ENCODE data around the gene CCT6B.
A peak's percentile ranks its signal among the peaks of the same experiment; 100 is the strongest.
"Not testable (repeated sequence)": the region's sequence is repeated elsewhere in the genome, so short reads cannot be mapped to it uniquely, and the experiment has no call there.

Gene CCT6B

GRCh38 chr17:34979650-34980352 lies 18.5 kb upstream of the CCT6B start:
- peaks cover 4% of the 10 kb centered on the region for H3K4me1 ChIP-seq (ENCODE audit: control insufficient read depth, insufficient read depth, low read length)
- peaks cover 23% of the 10 kb centered on the region for H3K36me3 ChIP-seq (ENCODE audit: control insufficient read depth, insufficient read depth, low read length)
- no peaks in the 10 kb centered on the region for H3K27me3 ChIP-seq (ENCODE audit: control insufficient read depth, insufficient read depth, low read length)
- peak overlapping the region; percentile 97; the same call in 1 of the 2 replicates for H3K27ac ChIP-seq (ENCODE audit: low read depth, low read length)
- peak overlapping the region; percentile 96 for H3K9ac ChIP-seq (ENCODE audit: low read length)
- no peaks in the 10 kb centered on the region for H3K9me3 ChIP-seq (ENCODE audit: control insufficient read depth, insufficient read depth, low read depth, low read length)
- peak overlapping the region; percentile 75 for H3K4me3 ChIP-seq (ENCODE audit: low read depth, low read length)

- H3K27ac ChIP-seq (ENCODE audit: low read depth, low read length): no peak overlapping the region
- H3K4me1 ChIP-seq (ENCODE audit: control insufficient read depth, insufficient read depth, low read length): peaks cover 4% of the 10 kb centered on the region
- H3K27me3 ChIP-seq (ENCODE audit: control insufficient read depth, insufficient read depth, low read length): no peaks in the 10 kb centered on the region
- peak overlapping the region; percentile 75; the same call in 1 of the 2 replicates for H3K4me3 ChIP-seq (ENCODE audit: low read depth, low read length)
- H3K9ac ChIP-seq (ENCODE audit: low read length): no peak overlapping the region
- no peaks in the 10 kb centered on the region for H3K9me3 ChIP-seq (ENCODE audit: control insufficient read depth, insufficient read depth, low read depth, low read length)
- H3K36me3 ChIP-seq (ENCODE audit: control insufficient read depth, insufficient read depth, low read length): peaks cover 19% of the 10 kb centered on the region
Observed at GRCh38 chr17:34979153-34979552, 17.9 kb upstream of the CCT6B start.

- H3K4me3 ChIP-seq (ENCODE audit: low read depth, low read length): no peak overlapping the region
- H3K9me3 ChIP-seq (ENCODE audit: control insufficient read depth, insufficient read depth, low read depth, low read length): no peaks in the 10 kb centered on the region
- no peak overlapping the region for H3K27ac ChIP-seq (ENCODE audit: low read depth, low read length)
- H3K4me1 ChIP-seq (ENCODE audit: control insufficient read depth, insufficient read depth, low read length): peaks cover 4% of the 10 kb centered on the region
- H3K9ac ChIP-seq (ENCODE audit: low read length): no peak overlapping the region
- H3K27me3 ChIP-seq (ENCODE audit: control insufficient read depth, insufficient read depth, low read length): no peaks in the 10 kb centered on the region
- no peaks in the 10 kb centered on the region for H3K36me3 ChIP-seq (ENCODE audit: control insufficient read depth, insufficient read depth, low read length)
Observed at GRCh38 chr17:34974794-34975785, 13.8 kb upstream of the CCT6B start.

- no peak overlapping the region for H3K9ac ChIP-seq (ENCODE audit: low read length)
- H3K27ac ChIP-seq (ENCODE audit: low read depth, low read length): no peak overlapping the region
Observed at GRCh38 chr17:34974179-34974578, 12.9 kb upstream of the CCT6B start.

GRCh38 chr17:34958438-34958837 lies 2.8 kb downstream of the CCT6B start:
- Histone ChIP-seq H3K27ac (ENCODE audit: low read depth, low read length) (no peak overlapping the region), H3K27me3 (ENCODE audit: control insufficient read depth, insufficient read depth, low read length) (peaks cover 12% of the 10 kb centered on the region), H3K4me1 (ENCODE audit: control insufficient read depth, insufficient read depth, low read length) (peaks cover 4% of the 10 kb centered on the region; the same call in 1 of the 2 replicates), H3K9me3 (ENCODE audit: control insufficient read depth, insufficient read depth, low read depth, low read length) (no peaks in the 10 kb centered on the region), H3K4me3 (ENCODE audit: low read depth, low read length) (no peak overlapping the region), H3K9ac (ENCODE audit: low read length) (no peak overlapping the region), H3K36me3 (ENCODE audit: control insufficient read depth, insufficient read depth, low read length) (peaks cover 1% of the 10 kb centered on the region)

More at GRCh38 chr17:34974179-34974578, 12.9 kb upstream of the CCT6B start:
- H3K9me3 ChIP-seq (ENCODE audit: control insufficient read depth, insufficient read depth, low read depth, low read length): no peaks in the 10 kb centered on the region
- no peaks in the 10 kb centered on the region for H3K36me3 ChIP-seq (ENCODE audit: control insufficient read depth, insufficient read depth, low read length)
- peaks cover 2% of the 10 kb centered on the region for H3K4me1 ChIP-seq (ENCODE audit: control insufficient read depth, insufficient read depth, low read length)
- no peak overlapping the region for H3K4me3 ChIP-seq (ENCODE audit: low read depth, low read length)
- no peaks in the 10 kb centered on the region for H3K27me3 ChIP-seq (ENCODE audit: control insufficient read depth, insufficient read depth, low read length)

- H3K4me3 ChIP-seq (ENCODE audit: low read depth, low read length); H3K27ac ChIP-seq (ENCODE audit: low read depth, low read length); H3K27me3 ChIP-seq (ENCODE audit: control insufficient read depth, insufficient read depth, low read length); H3K9ac ChIP-seq (ENCODE audit: low read length); H3K4me1 ChIP-seq (ENCODE audit: control insufficient read depth, insufficient read depth, low read length); H3K36me3 ChIP-seq (ENCODE audit: control insufficient read depth, insufficient read depth, low read length); H3K9me3 ChIP-seq (ENCODE audit: control insufficient read depth, insufficient read depth, low read depth, low read length): not testable (repeated sequence)
Observed at GRCh38 chr17:34950780-34951179, 10.5 kb downstream of the CCT6B start.

- Histone ChIP-seq H3K9ac (ENCODE audit: low read length) (no peak overlapping the region), H3K36me3 (ENCODE audit: control insufficient read depth, insufficient read depth, low read length) (no peaks in the 10 kb centered on the region), H3K4me1 (ENCODE audit: control insufficient read depth, insufficient read depth, low read length) (no peaks in the 10 kb centered on the region), H3K4me3 (ENCODE audit: low read depth, low read length) (no peak overlapping the region), H3K9me3 (ENCODE audit: control insufficient read depth, insufficient read depth, low read depth, low read length) (no peaks in the 10 kb centered on the region), H3K27me3 (ENCODE audit: control insufficient read depth, insufficient read depth, low read length) (no peaks in the 10 kb centered on the region; the same call in 1 of the 2 replicates), H3K27ac (ENCODE audit: low read depth, low read length) (no peak overlapping the region)
Observed at GRCh38 chr17:34930283-34930682, 31.0 kb downstream of the CCT6B start.

- Histone ChIP-seq H3K4me1 (ENCODE audit: control insufficient read depth, insufficient read depth, low read length) (no peaks in the 10 kb centered on the region), H3K4me3 (ENCODE audit: low read depth, low read length) (no peak overlapping the region), H3K36me3 (ENCODE audit: control insufficient read depth, insufficient read depth, low read length) (no peaks in the 10 kb centered on the region), H3K27ac (ENCODE audit: low read depth, low read length) (no peak overlapping the region), H3K27me3 (ENCODE audit: control insufficient read depth, insufficient read depth, low read length) (no peaks in the 10 kb centered on the region; the same call in 1 of the 2 replicates), H3K9ac (ENCODE audit: low read length) (no peak overlapping the region), H3K9me3 (ENCODE audit: control insufficient read depth, insufficient read depth, low read depth, low read length) (no peaks in the 10 kb centered on the region)
Observed at GRCh38 chr17:34926661-34927060, 34.6 kb downstream of the CCT6B start.

GRCh38 chr17:34920676-34921075 lies 40.6 kb downstream of the CCT6B start:
- Histone ChIP-seq H3K9me3 (ENCODE audit: control insufficient read depth, insufficient read depth, low read depth, low read length) (no peaks in the 10 kb centered on the region), H3K9ac (ENCODE audit: low read length) (no peak overlapping the region), H3K4me3 (ENCODE audit: low read depth, low read length) (no peak overlapping the region), H3K36me3 (ENCODE audit: control insufficient read depth, insufficient read depth, low read length) (no peaks in the 10 kb centered on the region), H3K4me1 (ENCODE audit: control insufficient read depth, insufficient read depth, low read length) (no peaks in the 10 kb centered on the region), H3K27ac (ENCODE audit: low read depth, low read length) (no peak overlapping the region), H3K27me3 (ENCODE audit: control insufficient read depth, insufficient read depth, low read length) (no peaks in the 10 kb centered on the region)

GRCh38 chr17:34917381-34917780 lies 43.9 kb downstream of the CCT6B start:
- Histone ChIP-seq H3K36me3 (ENCODE audit: control insufficient read depth, insufficient read depth, low read length) (no peaks in the 10 kb centered on the region), H3K4me3 (ENCODE audit: low read depth, low read length) (no peak overlapping the region), H3K9ac (ENCODE audit: low read length) (no peak overlapping the region), H3K27ac (ENCODE audit: low read depth, low read length) (no peak overlapping the region), H3K27me3 (ENCODE audit: control insufficient read depth, insufficient read depth, low read length) (no peaks in the 10 kb centered on the region), H3K9me3 (ENCODE audit: control insufficient read depth, insufficient read depth, low read depth, low read length) (no peaks in the 10 kb centered on the region), H3K4me1 (ENCODE audit: control insufficient read depth, insufficient read depth, low read length) (no peaks in the 10 kb centered on the region)

GRCh38 chr17:34916120-34916519 lies 45.1 kb downstream of the CCT6B start:
- no peak overlapping the region for H3K27ac ChIP-seq (ENCODE audit: low read depth, low read length)

More at GRCh38 chr17:34916120-34916519, 45.1 kb downstream of the CCT6B start:
- no peaks in the 10 kb centered on the region for H3K27me3 ChIP-seq (ENCODE audit: control insufficient read depth, insufficient read depth, low read length)
- H3K36me3 ChIP-seq (ENCODE audit: control insufficient read depth, insufficient read depth, low read length): no peaks in the 10 kb centered on the region
- H3K4me3 ChIP-seq (ENCODE audit: low read depth, low read length): no peak overlapping the region
- H3K9ac ChIP-seq (ENCODE audit: low read length): no peak overlapping the region
- H3K9me3 ChIP-seq (ENCODE audit: control insufficient read depth, insufficient read depth, low read depth, low read length): no peaks in the 10 kb centered on the region
- H3K4me1 ChIP-seq (ENCODE audit: control insufficient read depth, insufficient read depth, low read length): no peaks in the 10 kb centered on the region

Measured in HUES6 (cell line).